Neural cell (in vitro differentiated cells): Measurements from ENCODE around the gene PGP. TPM values are rescaled to one million over a fixed set of nuclear protein-coding genes. Genes with fewer than 3 reads are reported as not detected.

Experiments used
- H2AFZ ChIP-seq: fragments of 200-600, 300-800 bp; sonication (generic), shearing (Covaris generic); 2 replicates; pipeline ENCODE4 v1.6.0; 2014; ENCODE audit warnings: low read depth, mild to moderate bottlenecking, antibody characterized with exemption, low read length, moderate library complexity
- H3F3A ChIP-seq: fragments of 200-600 bp; shearing (Covaris generic); 2 replicates; pipeline ENCODE4 v1.6.1; 2016; ENCODE audit warnings: mild to moderate bottlenecking, moderate library complexity, mixed read lengths, antibody characterized with exemption, low read length; ENCODE audit not compliant: insufficient read depth, poor library complexity, severe bottlenecking
- H3K27ac ChIP-seq: fragments of 200-600, 300-800 bp; sonication (generic), shearing (Covaris generic); 2 replicates; pipeline ENCODE4 v1.5.1; 2014; ENCODE audit warnings: mild to moderate bottlenecking, low read length, moderate library complexity
- H3K27me3 ChIP-seq: fragments of 300-800, 200-600 bp; sonication (generic), shearing (Covaris generic); 2 replicates; pipeline ENCODE4 v1.6.0; 2014; ENCODE audit warnings: mild to moderate bottlenecking, low read depth, low read length, moderate library complexity; ENCODE audit not compliant: insufficient read depth
- H3K36me3 ChIP-seq: fragments of 300-800, 200-600 bp; sonication (generic), shearing (Covaris generic); 2 replicates; pipeline ENCODE4 v1.5.1; 2014; ENCODE audit warnings: mild to moderate bottlenecking, antibody characterized with exemption, low read length, moderate library complexity; ENCODE audit not compliant: insufficient read depth
- H3K4me2 ChIP-seq: fragments of 300-800, 200-600 bp; sonication (generic), shearing (Covaris generic); 2 replicates; pipeline ENCODE4 v1.6.0; 2014; ENCODE audit warnings: mild to moderate bottlenecking, low read length
- H3K4me3 ChIP-seq: fragments of 300-800, 200-600 bp; sonication (generic), shearing (Covaris generic); 2 replicates; pipeline ENCODE4 v1.5.1; 2014; ENCODE audit warnings: mild to moderate bottlenecking, low read length, moderate library complexity
- H3K79me2 ChIP-seq: fragments of 200-600 bp; shearing (Covaris generic); replicated peaks from 2 replicates; pipeline ENCODE4 v1.6.0; 2014; ENCODE audit warnings: mild to moderate bottlenecking, low read length, moderate library complexity; ENCODE audit not compliant: insufficient read depth
- H3K9ac ChIP-seq: fragments of 300-800, 200-600 bp; sonication (generic), shearing (Covaris generic); 2 replicates; pipeline ENCODE4 v1.6.1; 2016; ENCODE audit warnings: mild to moderate bottlenecking, low read length, mixed read lengths
- H3K9me2 ChIP-seq: fragments of 200-600 bp; shearing (Covaris generic); 2 replicates; pipeline ENCODE4 v1.6.1; 2016; ENCODE audit warnings: mild to moderate bottlenecking, low read length, mixed read lengths; ENCODE audit not compliant: insufficient read depth
- H3K9me3 ChIP-seq: fragments of 200-600, 300-800 bp; sonication (generic), shearing (Covaris generic); 2 replicates; pipeline ENCODE4 v1.6.1; 2016; ENCODE audit warnings: mild to moderate bottlenecking, mixed run types, low read length, moderate library complexity, mixed read lengths
- H4K20me1 ChIP-seq: fragments of 200-600 bp; shearing (Covaris generic); 2 replicates; pipeline ENCODE4 v1.6.1; 2016; ENCODE audit warnings: mild to moderate bottlenecking, mixed run types; ENCODE audit not compliant: insufficient read depth
- CTCF ChIP-seq: fragments of 450-650 bp; IDR thresholded peaks from 2 replicates; pipeline ENCODE4 v1.5.1; 2014; ENCODE audit warnings: antibody characterized with exemption, mild to moderate bottlenecking, moderate library complexity; ENCODE audit not compliant: poor library complexity, severe bottlenecking
- EP300 ChIP-seq: fragments of 450-650 bp; conservative IDR thresholded peaks from 2 replicates; pipeline ENCODE4 v1.6.1; 2014; ENCODE audit warnings: antibody characterized with exemption, mild to moderate bottlenecking, moderate library complexity; ENCODE audit not compliant: poor library complexity, severe bottlenecking
- EZH2 ChIP-seq: fragments of 200-600, 300-800 bp; shearing (Covaris generic), sonication (generic); IDR thresholded peaks from 2 replicates; pipeline ENCODE4 v1.6.1; 2014; ENCODE audit warnings: antibody characterized with exemption, low read length, borderline replicate concordance, mild to moderate bottlenecking; ENCODE audit not compliant: insufficient read depth, poor library complexity, severe bottlenecking
- MXI1 ChIP-seq: fragments of 450-650 bp; conservative IDR thresholded peaks from 2 replicates; pipeline ENCODE4 v1.6.1; 2014; ENCODE audit warnings: antibody characterized with exemption, mild to moderate bottlenecking; ENCODE audit not compliant: poor library complexity, severe bottlenecking
- POLR2AphosphoS5 ChIP-seq: IDR thresholded peaks from 2 replicates; pipeline ENCODE4 v1.6.1; 2012
- RAD21 ChIP-seq: fragments of 450-650 bp; conservative IDR thresholded peaks from 2 replicates; pipeline ENCODE4 v1.6.1; 2014; ENCODE audit warnings: antibody characterized with exemption, mild to moderate bottlenecking, moderate library complexity
- REST ChIP-seq: IDR thresholded peaks from 2 replicates; pipeline ENCODE4 v1.6.1; 2012; ENCODE audit warnings: borderline replicate concordance
- SMC3 ChIP-seq: fragments of 450-650 bp; conservative IDR thresholded peaks from 2 replicates; pipeline ENCODE4 v1.6.1; 2014; ENCODE audit warnings: antibody characterized with exemption, mild to moderate bottlenecking, moderate library complexity; ENCODE audit not compliant: poor library complexity
- TAF1 ChIP-seq: IDR thresholded peaks from 2 replicates; pipeline ENCODE4 v1.6.1; 2012; ENCODE audit warnings: low read depth
- polyA plus RNA-seq: library from polyadenylated mRNA; depleted of rRNA; stranded (reverse); fragments of >200 nt; gene quantifications from 2 replicates; pipeline ENCODE4 v1.2.3, GENCODE V29; 2014

The PGP gene
- polyA plus RNA-seq, 1 donor from 2014 or later = 44.1 TPM

GRCh38 chr16:2189252-2189893 is 25.3 kb downstream of the PGP start:
- Histone ChIP-seq H3K4me3 (no peak overlapping the region), H3K27ac (no peak overlapping the region), H3K9ac (no peak overlapping the region), H3K4me2 (no peak overlapping the region), H3K9me3 (no peaks in the 10 kb centered on the region), H3K9me2 (no peaks in the 10 kb centered on the region), H3F3A (no peaks in the 10 kb centered on the region), H3K27me3 (no peaks in the 10 kb centered on the region), H4K20me1 (no peaks in the 10 kb centered on the region), H3K79me2 (no peaks in the 10 kb centered on the region), H3K36me3 (no peaks in the 10 kb centered on the region), H2AFZ (no peak overlapping the region)
- TF ChIP-seq REST (no peak), EP300 (no peak), EZH2 (no peak), RAD21 (no peak), POLR2AphosphoS5 (no peak), MXI1 (no peak), SMC3 (no peak), CTCF (no peak), TAF1 (no peak)

GRCh38 chr16:2188395-2188794 is 26.2 kb downstream of the PGP start:
- H3K36me3 ChIP-seq = no peaks in the 10 kb centered on the region
- H2AFZ ChIP-seq = no peak overlapping the region
- H3K9me2 ChIP-seq = no peaks in the 10 kb centered on the region
- H4K20me1 ChIP-seq = no peaks in the 10 kb centered on the region
- no peaks in the 10 kb centered on the region for H3K9me3 ChIP-seq
- no peaks in the 10 kb centered on the region for H3F3A ChIP-seq
- H3K79me2 ChIP-seq = no peaks in the 10 kb centered on the region
- no peak overlapping the region for H3K4me3 ChIP-seq
- H3K27ac ChIP-seq = no peak overlapping the region
- H3K9ac ChIP-seq = no peak overlapping the region
- H3K27me3 ChIP-seq = no peaks in the 10 kb centered on the region
- TF ChIP-seq TAF1 (no peak), SMC3 (no peak), CTCF (no peak), REST (no peak), EZH2 (no peak), MXI1 (no peak), EP300 (no peak), POLR2AphosphoS5 (no peak), RAD21 (no peak)
- H3K4me2 ChIP-seq = no peak overlapping the region
